HG03469 (cell line): ENCODE results near the gene METTL16.
A peak's percentile ranks its signal among the peaks of the same experiment; 100 is the strongest.
"Not testable (repeated sequence)": the region's sequence is repeated elsewhere in the genome, so short reads cannot be mapped to it uniquely, and the experiment has no call there.

Experiments
- ATAC-seq: cut with Tn5 transposase; IDR thresholded peaks from one replicate; pipeline ENCODE4 v1.9.1; 2021; ENCODE audit warnings: mild to moderate bottlenecking, moderate library complexity, moderate number of reproducible peaks; ENCODE audit not compliant: unreplicated experiment

Gene METTL16, protein sequence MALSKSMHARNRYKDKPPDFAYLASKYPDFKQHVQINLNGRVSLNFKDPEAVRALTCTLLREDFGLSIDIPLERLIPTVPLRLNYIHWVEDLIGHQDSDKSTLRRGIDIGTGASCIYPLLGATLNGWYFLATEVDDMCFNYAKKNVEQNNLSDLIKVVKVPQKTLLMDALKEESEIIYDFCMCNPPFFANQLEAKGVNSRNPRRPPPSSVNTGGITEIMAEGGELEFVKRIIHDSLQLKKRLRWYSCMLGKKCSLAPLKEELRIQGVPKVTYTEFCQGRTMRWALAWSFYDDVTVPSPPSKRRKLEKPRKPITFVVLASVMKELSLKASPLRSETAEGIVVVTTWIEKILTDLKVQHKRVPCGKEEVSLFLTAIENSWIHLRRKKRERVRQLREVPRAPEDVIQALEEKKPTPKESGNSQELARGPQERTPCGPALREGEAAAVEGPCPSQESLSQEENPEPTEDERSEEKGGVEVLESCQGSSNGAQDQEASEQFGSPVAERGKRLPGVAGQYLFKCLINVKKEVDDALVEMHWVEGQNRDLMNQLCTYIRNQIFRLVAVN

DNA sequence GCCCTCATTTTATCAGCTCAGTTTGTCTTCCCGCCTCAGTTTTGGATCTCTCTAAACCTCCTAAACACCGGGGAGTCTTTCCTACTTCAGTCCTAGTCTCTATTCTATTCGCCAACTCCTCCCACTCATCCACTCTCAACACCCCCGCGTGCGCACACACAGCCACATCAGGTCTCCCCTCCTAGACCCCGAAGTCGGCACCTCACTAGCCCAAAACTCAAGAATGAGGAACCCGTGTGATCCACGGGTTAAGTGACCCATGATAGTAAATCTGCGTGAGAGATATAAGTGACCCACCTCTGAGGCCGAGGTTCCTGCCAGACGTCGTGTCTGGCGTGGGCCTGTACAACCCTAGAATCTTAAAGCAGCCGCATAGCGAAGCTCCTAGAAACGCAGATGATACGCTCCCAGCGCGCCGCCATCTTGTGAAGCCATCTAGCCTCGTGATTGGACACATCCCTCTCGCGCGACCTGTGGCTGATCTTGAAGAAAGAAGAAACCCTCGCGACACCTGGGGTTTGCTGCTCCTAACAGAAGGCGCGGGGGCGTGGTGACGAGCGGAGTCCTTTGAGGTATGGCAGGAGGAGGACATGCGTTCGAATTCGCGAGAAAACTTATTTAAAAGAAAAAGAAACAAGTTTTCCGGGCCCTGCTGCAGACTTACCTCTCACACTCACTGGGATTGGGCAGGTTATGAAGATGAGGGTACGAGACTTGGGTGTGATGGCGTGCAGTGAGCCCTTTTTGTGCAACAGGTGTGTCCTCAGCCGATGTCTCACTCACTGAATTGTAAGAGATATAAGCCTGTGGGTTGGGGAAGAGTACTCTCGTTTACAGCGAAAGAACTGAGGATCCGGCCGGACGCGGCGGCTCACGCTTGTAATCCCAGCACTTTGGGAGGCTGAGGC lies at the start of gene METTL16:
METTL16 (minus strand) TSS at position 427 of the 908 bp plus-strand sequence. CDS start 9,557 bp downstream, outside the sequence.
- ATAC-seq = peak; percentile 85

DNA sequence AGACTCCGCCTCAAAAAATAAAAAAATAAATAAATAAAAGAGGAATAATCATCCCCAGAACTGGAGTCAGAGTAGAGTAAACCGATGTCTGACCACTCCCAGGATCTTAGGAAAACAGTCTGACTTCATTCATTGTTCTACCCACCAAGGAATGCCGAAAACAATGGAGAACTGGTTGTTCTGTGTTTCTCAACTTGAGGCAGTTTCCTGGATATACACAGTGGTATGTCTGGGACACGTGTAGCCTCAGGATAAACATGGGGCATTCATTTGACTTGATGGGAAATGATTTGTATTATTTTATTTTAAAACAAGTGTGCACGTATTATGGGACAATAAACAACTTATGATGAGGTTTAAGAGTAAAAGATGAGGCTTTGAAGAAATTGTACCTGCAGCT lies 49.0 kb upstream of the METTL16 start:
- ATAC-seq = no peak

DNA sequence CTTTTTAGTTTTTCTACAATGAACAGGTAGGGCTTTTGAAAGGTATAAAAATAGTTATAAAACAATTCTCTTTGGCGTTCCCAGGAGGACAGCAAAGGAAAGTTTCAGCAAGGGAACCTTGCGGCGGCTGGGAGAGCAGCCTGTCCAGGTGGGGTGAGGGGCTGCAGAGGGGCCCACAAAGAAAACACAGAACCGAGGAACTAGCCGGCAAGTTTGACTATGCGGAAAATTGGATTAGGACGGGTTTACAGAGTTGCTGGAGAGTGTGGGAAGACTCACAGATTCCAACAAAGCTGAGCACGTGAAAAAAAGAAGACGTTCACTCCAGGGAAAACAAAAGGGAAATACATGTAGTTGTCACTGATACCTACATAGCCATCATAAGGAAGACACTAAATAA lies 40.2 kb upstream of the METTL16 start:
- ATAC-seq = no peak

DNA sequence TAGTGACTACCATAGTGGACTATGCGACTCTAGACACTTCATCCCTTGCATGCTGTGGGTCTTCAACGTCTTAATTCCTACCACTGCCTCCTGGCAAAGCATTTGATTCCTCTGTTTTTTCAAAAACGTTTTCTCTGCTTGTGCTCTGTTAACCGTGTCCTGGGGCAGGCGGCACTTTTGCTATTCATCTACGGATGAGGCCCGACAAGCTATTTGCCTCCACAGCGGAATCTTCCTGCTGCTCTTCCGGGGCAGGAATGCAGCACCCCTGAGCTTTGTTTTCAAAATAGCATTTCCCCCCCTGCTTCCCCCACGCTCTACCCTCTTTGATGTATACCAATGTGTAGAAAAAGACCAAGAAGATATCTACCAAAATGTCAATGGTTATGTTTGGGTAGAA lies 39.8 kb upstream of the METTL16 start:
- ATAC-seq = no peak

DNA sequence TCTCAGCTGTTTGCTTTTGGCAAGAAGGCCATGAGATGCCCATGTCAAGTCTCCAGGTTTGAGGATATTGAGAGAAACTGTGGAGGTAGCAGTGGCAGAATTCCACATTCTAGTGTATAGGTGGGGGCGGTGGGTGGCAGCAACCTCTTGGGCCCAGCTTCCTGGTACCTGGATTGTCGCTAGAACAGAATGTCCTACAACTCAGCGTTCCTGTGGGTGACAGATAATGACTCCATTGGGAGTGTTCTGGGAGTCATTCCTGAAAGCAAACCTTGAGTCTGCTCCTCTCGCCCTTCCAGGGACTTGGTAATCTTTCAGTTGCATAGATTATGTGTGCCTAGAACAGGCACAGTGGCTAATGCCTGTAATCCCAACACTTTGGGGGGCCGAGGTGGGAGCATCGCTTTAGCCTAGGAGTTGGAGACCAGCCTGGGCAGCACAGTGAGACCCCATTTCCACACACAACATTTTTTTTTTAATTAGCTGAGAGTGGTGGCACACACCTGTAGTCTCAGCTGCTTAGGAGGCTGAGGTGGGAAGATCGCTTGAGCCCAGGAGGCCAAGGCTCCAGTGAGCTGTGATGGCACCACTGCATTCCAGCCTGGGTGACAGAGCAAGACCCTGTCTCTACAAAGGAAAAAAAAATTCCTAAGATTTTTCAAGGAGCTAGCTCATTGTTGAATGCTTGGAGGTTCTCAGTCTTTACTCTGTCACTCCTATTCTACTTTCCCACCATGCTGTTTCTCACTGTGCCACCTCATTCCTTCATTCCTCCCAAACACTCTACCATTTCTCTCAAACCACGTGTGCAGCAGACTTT lies 37.9 kb upstream of the METTL16 start:
- no peak for ATAC-seq

DNA sequence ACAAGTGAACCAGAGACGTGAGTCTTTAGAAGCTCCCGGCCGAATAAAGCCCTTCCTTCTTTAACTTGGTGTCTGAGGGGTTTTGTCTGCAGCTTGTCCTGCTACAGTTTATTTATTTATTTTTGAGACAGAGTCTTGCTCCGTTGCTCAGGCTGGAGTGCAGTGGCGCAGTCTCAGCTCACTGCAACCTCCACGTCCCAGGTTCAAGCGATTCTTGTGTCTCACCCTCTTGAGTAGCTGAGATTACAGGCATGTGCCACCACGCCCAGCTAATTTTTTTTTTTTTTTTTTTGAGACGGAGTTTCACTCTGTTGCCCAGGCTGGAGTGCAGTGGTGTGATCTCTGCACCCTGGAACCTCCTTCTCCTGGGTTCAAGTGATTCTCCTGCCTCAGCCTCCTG lies 36.3 kb upstream of the METTL16 start:
- ATAC-seq = not testable (repeated sequence)

DNA sequence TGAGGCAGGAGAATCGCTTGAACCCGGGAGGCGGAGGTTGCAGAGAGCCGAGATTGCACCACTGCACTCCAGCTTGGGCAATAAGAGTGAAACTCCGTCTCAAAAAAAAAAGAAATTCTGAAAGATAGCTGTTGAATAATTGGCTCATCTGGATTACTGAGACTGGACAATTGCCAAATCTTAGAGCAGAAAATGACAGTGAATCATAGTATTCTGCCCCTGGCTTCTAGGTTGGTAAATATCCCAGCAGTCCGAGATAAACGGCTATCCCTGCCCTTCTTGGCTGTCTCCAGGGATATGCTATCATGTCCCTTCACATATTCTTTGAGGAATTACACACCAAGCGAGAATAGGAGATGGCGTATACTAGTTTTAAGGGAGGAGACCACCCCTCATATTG lies 35.5 kb upstream of the METTL16 start:
- ATAC-seq = no peak

DNA sequence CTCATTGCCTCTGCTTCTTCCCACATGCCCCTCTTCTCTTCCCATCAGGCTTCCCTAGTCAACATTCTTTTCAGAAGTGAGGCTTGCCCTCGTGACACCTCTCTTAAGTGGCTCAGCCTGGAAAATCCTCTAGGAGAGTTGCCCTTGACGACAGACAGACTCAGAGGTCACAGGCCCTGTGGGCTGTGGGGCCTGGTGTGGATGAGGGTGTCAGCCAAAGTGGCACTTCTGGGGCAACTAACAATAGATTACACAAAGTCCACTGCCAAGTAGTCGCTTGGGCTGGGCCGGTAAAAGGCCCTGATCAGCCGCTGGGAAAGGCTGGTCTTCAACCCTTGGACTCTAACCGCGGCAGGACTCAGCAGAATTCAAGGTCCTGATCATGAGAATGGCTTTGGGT lies 33.7 kb upstream of the METTL16 start:
- no peak for ATAC-seq

DNA sequence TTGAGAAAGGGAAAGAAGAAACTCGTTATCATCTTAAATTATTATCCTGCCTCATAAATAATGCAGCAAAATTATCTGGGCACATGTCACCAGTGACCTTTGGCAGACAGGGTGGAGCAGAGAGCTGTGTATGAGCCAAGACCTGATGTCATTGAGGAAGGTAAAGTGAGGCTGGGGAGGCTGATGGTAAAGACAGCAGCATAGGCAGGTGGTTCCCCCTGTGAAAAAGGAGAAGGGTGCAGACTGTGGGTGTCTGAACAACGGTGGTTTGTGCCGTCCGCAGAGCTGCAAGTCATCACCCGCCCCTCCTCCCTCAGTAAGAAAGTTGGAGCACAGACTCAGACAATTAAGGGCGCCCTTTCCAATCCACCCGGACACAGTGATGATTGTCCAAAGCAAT lies 30.8 kb upstream of the METTL16 start:
- no peak for ATAC-seq

DNA sequence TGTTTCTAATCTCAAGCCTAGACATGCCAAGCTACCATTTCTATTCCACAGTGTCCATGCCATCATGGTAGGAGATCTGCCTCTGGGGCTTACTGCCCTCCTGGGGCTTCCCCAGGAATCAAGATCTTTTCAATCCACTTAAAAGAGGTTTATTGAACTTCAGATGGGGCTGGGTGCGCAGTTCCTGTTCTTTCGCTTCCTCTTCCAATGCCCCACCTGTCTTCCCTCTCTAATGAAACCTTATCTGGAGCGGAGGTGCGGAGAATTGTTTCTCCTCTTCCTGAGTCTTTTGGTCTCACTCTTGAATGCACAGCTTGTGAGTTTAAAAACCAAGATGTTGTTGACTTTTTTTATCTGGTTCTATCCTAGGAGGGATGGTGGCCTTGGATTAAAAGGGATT lies 30.4 kb upstream of the METTL16 start:
- ATAC-seq = no peak

DNA sequence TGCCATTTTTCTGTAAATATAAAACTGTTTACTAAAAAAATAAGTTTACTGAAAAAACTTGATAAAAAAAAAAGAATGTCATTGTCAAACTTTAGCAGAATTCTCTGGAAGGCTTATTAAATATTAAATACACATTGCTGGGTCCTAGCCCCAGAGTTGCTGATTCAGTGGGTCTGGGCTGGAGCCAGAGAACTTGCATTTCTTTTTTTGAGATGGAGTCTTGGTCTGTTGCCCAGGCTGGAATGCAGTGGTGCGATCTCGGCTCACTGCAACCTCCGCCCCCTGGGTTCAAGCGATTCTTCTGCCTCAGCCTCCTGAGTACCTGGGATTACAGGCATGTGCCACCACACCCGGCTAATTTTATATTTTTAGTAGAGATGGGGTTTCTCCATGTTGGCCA lies 25.9 kb upstream of the METTL16 start:
- ATAC-seq = not testable (repeated sequence)

DNA sequence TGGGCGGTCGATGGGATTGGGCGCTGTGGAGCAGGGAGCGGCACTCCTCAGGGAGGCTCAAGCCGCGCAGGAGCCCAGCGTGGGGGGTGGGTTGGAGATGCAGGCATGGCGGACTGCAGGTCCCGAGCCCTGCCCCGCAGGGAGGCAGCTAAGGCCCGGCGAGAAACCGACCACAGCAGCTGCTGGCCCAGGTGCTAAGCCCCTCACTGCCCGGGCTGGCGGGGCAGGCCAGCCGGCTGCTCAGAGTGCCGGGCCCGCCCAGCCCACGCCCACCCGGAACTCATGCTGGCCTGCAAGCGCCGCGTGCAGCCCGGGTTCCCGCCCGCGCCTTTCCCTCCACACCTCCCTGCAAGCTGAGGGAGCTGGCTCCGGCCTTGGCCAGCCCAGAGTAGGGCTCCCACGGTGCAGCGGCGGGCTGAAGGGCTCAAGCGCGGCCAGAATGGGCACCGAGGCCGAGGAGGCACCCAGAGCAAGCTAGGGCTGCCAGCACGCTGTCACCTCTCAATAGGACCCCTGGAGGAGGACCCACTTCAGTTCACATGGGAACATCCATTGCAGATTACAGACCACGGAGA lies 20.5 kb upstream of the METTL16 start:
- no peak for ATAC-seq

DNA sequence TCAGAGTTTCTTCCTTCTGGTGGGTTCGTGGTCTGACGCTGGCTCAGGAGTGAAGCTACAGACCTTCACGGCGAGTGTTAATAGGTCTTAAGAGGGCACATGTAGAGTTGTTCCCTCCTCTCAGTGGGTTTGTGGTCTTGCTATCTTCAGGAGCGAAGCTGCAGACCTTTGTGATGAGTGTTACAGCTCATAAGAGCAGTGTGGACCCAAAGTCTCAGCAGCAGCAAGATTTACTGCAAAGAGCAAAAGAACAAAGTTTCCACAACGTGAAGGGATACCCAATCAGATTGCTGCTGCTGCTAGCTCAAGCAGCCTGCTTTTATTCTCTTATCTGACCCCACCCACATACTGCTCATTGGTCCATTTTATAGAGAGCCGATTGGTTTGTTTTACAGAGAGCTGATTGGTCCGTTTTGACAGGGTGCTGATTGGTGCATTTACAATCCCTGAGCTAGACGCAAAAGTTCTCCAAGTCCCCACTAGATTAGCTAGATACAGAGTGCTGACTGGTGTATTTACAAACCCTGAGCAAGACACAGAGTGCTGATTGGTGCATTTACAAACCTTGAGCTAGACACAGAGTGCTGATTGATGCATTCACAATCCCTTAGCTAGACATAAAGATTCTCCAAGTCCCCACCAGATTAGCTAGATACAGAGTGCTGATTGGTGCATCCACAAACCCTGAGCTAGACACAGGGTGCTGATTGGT lies 19.7 kb upstream of the METTL16 start:
- ATAC-seq = not testable (repeated sequence)

DNA sequence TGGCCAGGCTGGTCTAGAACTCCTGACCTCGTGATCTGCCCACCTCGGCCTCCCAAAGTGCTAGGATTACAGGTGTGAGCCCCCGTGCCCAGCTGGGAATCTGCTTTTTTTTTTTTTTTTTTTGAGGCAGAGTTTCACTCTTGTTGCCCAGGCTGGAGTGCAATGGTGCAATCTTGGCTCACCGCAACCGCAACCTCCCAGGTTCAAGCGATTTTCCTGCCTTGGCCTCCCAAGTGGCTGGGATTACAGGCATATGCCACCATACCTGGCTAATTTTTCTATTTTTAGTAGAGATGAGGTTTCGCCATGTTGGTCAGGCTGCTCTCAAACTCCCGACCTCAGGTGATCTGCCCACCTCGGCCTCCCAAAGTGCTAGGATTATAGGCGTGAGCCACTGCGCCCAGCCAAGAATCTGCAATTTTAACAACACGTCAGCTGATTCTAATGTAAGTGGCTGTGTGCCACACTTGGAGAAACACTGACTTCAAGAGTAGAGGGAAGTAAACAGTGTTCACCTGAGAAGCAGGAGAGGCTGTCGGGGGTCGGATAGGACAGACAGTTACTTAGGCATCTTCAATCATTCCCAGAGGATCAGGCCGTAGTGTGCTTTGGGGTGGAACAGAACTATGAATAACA lies 10.2 kb upstream of the METTL16 start:
- ATAC-seq = not testable (repeated sequence)

DNA sequence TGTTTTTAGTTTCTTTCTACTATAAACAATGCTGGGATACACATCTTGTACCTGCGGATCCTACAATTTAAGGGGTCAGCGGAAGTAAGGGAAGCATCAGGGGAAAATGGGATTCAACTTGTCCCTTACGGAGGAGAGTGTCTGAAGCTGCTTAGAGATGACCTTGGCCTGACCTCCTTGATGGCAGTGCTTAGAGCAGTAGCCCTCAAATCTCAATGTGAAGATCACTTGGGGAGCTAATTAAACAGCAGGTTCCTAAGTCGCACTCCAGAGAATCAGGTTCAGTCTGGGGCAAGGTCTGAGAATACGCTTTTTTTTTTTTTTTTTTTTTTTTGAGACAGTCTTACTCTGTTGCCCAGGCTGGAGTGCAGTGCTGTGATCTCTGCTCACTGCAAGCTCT lies 9.6 kb upstream of the METTL16 start:
- no peak for ATAC-seq

DNA sequence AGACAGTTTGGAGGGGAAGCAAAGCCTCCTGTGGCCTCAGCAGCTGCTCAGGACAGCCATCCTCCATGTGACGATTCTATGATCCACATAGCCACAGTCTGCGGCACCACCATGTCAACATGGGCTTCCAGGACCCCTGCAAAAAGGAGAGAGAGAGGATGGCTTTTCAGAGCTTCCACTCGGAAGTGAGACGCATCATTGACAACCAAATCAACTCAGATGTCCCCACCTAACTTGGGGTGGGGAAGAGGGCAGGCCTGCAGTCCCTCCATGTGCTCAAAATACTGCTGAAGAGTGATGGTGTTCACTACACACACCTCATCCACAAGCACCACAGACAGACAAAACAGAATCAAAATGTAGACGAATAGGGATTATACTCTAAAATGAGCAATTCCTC lies 5.9 kb upstream of the METTL16 start:
- ATAC-seq = no peak

DNA sequence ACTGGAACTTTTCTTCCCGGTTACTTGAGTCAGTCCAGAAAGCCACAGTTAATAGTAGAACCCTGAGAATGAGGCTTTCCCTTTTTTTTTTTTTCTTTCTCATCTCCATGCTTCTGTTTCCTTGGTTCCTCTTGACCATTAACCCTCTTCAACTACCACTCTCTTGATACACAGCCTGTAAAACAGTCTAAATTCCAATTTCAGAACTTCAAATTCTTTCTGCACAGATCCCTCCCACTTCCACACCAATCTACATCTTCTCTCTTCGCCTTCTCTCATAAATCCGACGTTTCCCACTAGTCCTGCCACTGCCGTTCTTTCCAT lies 588 bp downstream of the METTL16 start:
- no peak for ATAC-seq

DNA sequence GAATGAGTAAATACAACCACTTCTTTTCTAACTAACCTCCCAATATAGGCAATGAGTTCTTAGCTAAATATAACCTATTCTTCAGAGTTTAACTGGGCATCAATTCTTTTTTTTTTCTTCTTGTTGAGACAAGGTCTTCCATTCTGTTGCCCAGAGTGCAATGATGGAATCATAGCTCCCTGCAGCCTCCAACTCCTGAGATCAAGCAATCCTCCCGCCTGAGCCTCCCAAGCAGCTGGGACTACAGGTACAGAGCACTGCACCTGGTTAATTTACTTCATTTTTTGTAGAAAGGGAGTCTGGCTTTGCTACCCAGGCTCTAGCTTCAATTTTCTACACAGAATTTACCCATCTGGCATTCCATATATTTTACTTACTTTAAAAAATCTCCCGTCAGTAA lies 1.1 kb downstream of the METTL16 start:
- ATAC-seq = no peak

DNA sequence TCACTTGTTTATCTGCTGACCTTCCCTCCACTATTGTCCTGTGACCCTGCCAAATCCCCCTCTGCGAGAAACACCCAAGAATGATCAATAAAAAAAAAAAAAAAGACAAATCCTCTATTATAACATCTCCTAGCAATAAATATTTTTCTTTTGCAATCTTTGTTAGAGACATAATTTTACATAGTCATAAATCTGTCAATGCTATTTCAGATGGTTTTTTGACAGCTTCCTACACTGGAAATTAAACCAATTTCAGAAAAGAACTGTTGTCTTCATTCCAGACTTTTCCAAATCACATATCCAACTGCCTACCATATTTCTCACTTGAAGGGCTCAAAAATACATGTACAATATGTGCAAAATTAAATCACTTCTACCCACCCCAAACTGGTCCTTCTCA lies 3.7 kb downstream of the METTL16 start:
- no peak for ATAC-seq
